Liver (tissue), 9 donors: ENCODE measurements around the gene SH3TC2. TPM values are rescaled to one million over a fixed set of nuclear protein-coding genes. Genes with fewer than 3 reads are reported as not detected.

Experiments
- DNase-seq: peaks from one replicate; pipeline ENCODE4 v3.0.0-alpha.2; 2017; ENCODE audit warnings: low spot score
- H3K27ac ChIP-seq, 2 donors: one replicate each; pipeline ENCODE4 v1.7.0; 2013; ENCODE audit warnings: inconsistent platforms in 2 of 2, low read length in 2 of 2, control low read depth in 1 of 2, low read depth in 1 of 2, mild to moderate bottlenecking in 1 of 2
- H3K27me3 ChIP-seq, 4 donors: one replicate each; pipeline versions ENCODE4 v1.6.1 to v1.7.0; 2013; ENCODE audit warnings: low read length in 3 of 4, inconsistent platforms in 1 of 4, mild to moderate bottlenecking in 1 of 4, moderate library complexity in 1 of 4; ENCODE audit not compliant: control insufficient read depth in 4 of 4, insufficient read depth in 4 of 4
- H3K36me3 ChIP-seq, 4 donors: one replicate each; pipeline versions ENCODE4 v1.6.1 to v1.7.0; 2013; ENCODE audit warnings: low read length in 3 of 4, mild to moderate bottlenecking in 3 of 4, low read depth in 1 of 4, moderate library complexity in 1 of 4; ENCODE audit not compliant: control insufficient read depth in 4 of 4, insufficient read depth in 3 of 4
- H3K4me1 ChIP-seq, 4 donors: one replicate each; pipeline versions ENCODE4 v1.6.1 to v1.7.0; 2013; ENCODE audit warnings: low read length in 3 of 4, mild to moderate bottlenecking in 3 of 4, moderate library complexity in 1 of 4; ENCODE audit not compliant: control insufficient read depth in 4 of 4, insufficient read depth in 4 of 4
- H3K4me3 ChIP-seq, 3 donors: one replicate each; pipeline versions ENCODE4 v1.6.1 to v1.7.0; 2013; ENCODE audit warnings: low read length in 3 of 3, control low read depth in 1 of 3, low read depth in 1 of 3, mild to moderate bottlenecking in 1 of 3
- H3K9ac ChIP-seq, 2 donors: one replicate each; pipeline ENCODE4 v1.7.0; 2013; ENCODE audit warnings: low read length in 2 of 2, mild to moderate bottlenecking in 2 of 2, moderate library complexity in 2 of 2, control low read depth in 1 of 2, low read depth in 1 of 2
- H3K9me3 ChIP-seq, 4 donors: one replicate each; pipeline versions ENCODE4 v1.6.1 to v1.7.0; 2013; ENCODE audit warnings: low read length in 3 of 4; ENCODE audit not compliant: control insufficient read depth in 4 of 4
- EGR1 ChIP-seq, 2 donors: IDR thresholded peaks; 2 replicates each; pipeline ENCODE4 v1.6.1; 2016 to 2018; ENCODE audit warnings: antibody characterized with exemption in 2 of 2, low read depth in 2 of 2
- FOXA1 ChIP-seq: IDR thresholded peaks from 2 replicates; pipeline ENCODE4 v1.6.1; 2016; ENCODE audit warnings: antibody characterized with exemption
- FOXA2 ChIP-seq: IDR thresholded peaks from 2 replicates; pipeline ENCODE4 v1.6.1; 2016; ENCODE audit warnings: antibody characterized with exemption
- GABPA ChIP-seq, 2 donors: IDR thresholded peaks in 1 of 2; conservative IDR thresholded peaks in 1 of 2; 2 replicates each; pipeline ENCODE4 v1.6.1; 2016; ENCODE audit warnings: antibody characterized with exemption in 2 of 2, mild to moderate bottlenecking in 1 of 2, moderate library complexity in 1 of 2
- HNF4A ChIP-seq, 2 donors: conservative IDR thresholded peaks; 2 replicates each; pipeline ENCODE4 v1.6.1; 2016; ENCODE audit warnings: antibody characterized with exemption in 2 of 2, mild to moderate bottlenecking in 2 of 2
- HNF4G ChIP-seq: IDR thresholded peaks from 2 replicates; pipeline ENCODE4 v1.6.1; 2016; ENCODE audit warnings: antibody characterized with exemption
- NR2F2 ChIP-seq: IDR thresholded peaks from 2 replicates; pipeline ENCODE4 v1.6.1; 2016; ENCODE audit warnings: antibody characterized with exemption
- RAD21 ChIP-seq, 2 donors: IDR thresholded peaks; 2 replicates each; pipeline ENCODE4 v1.6.1; 2016; ENCODE audit warnings: antibody characterized with exemption in 2 of 2, mild to moderate bottlenecking in 2 of 2
- RXRA ChIP-seq, 2 donors: IDR thresholded peaks; 2 replicates each; pipeline ENCODE4 v1.6.1; 2017 to 2018; ENCODE audit warnings: antibody characterized with exemption in 2 of 2, mild to moderate bottlenecking in 1 of 2
- SP1 ChIP-seq: IDR thresholded peaks from 2 replicates; pipeline ENCODE4 v1.6.1; 2018; ENCODE audit warnings: antibody characterized with exemption, mild to moderate bottlenecking
- TAF1 ChIP-seq: conservative IDR thresholded peaks from 2 replicates; pipeline ENCODE4 v1.6.1; 2016; ENCODE audit warnings: antibody characterized with exemption, mild to moderate bottlenecking
- YY1 ChIP-seq: IDR thresholded peaks from 2 replicates; pipeline ENCODE4 v1.6.1; 2016; ENCODE audit warnings: antibody characterized with exemption, mild to moderate bottlenecking
- WGBS: extraction: QIAGEN DNeasy Blood & Tissue Kit; methylation state at CpG from one replicate; pipeline ENCODE4 v1.1.7; 2013; 5-methylcytosine and 5-hydroxymethylcytosine counted together
- polyA plus RNA-seq, 2 donors: library from polyadenylated mRNA; stranded (reverse) in 1 of 2; unstranded in 1 of 2; fragments of 200-250 nt in 1 of 2; fragments of >200 nt in 1 of 2; fragmentation: Nextera tagmentation in 1 of 2; extraction: Ambion mirVana in 1 of 2; gene quantifications; one replicate each; pipeline versions ENCODE4 v1.2.1 to v1.2.3, GENCODE V29; 2013 to 2015
- total RNA-seq, 2 donors: library from RNA; depleted of rRNA; stranded (reverse); fragments of >200 nt; gene quantifications; one replicate each; pipeline ENCODE4 v1.2.3, GENCODE V29; 2014
- TF ChIP-seq, protein P1 (sequence below): IDR thresholded peaks from 2 replicates; pipeline ENCODE4 v1.6.1; 2016; ENCODE audit warnings: antibody characterized with exemption, mild to moderate bottlenecking
- TF ChIP-seq, protein P2 (sequence below): IDR thresholded peaks from 2 replicates; pipeline ENCODE4 v1.6.1; 2016; ENCODE audit warnings: antibody characterized with exemption
- TF ChIP-seq, protein P3 (sequence below): IDR thresholded peaks from 2 replicates; pipeline ENCODE4 v1.6.1; 2016; ENCODE audit warnings: antibody characterized with exemption
- TF ChIP-seq, protein P4 (sequence below): IDR thresholded peaks from 2 replicates; pipeline ENCODE4 v1.6.1; 2016; ENCODE audit warnings: antibody characterized with exemption
- TF ChIP-seq, protein P5 (sequence below): fragments of 150-350 bp; IDR thresholded peaks from 2 replicates; pipeline ENCODE4 v1.5.1; 2017; ENCODE audit warnings: improper control_type of control experiment, low read depth, low read length; ENCODE audit not compliant: missing input control
- donor health status: healthy.
- donor health status: healthy.
- donor health status: healthy.
- donor health status: healthy.
- donor health status: healthy.

The SH3TC2 gene
- total and polyA plus RNA-seq, 4 donors = 0.31 to 6.2 (median 0.57) TPM

DNA sequence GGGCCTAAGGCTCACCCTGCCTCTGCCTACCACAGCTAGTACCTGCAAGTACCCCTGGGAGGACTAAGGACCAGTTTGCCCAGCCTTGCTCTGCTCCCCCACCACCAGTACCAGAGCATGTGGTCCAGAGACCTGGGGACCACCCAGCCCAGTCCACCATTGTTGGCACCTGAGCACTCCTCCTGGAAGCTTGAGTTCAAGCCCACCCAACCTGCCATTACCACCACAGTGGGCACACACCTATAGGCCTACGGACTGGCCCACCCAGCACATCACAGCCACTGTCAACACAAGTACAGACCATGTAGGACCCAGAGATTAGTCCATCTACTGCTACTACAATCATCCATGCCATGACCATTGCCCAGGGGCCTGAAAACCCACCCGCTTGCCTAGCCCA is 30.8 kb upstream of the SH3TC2 start:
- TF ChIP-seq YY1 = no peak
- no peak for TF ChIP-seq TAF1
- TF ChIP-seq, protein P1, sequence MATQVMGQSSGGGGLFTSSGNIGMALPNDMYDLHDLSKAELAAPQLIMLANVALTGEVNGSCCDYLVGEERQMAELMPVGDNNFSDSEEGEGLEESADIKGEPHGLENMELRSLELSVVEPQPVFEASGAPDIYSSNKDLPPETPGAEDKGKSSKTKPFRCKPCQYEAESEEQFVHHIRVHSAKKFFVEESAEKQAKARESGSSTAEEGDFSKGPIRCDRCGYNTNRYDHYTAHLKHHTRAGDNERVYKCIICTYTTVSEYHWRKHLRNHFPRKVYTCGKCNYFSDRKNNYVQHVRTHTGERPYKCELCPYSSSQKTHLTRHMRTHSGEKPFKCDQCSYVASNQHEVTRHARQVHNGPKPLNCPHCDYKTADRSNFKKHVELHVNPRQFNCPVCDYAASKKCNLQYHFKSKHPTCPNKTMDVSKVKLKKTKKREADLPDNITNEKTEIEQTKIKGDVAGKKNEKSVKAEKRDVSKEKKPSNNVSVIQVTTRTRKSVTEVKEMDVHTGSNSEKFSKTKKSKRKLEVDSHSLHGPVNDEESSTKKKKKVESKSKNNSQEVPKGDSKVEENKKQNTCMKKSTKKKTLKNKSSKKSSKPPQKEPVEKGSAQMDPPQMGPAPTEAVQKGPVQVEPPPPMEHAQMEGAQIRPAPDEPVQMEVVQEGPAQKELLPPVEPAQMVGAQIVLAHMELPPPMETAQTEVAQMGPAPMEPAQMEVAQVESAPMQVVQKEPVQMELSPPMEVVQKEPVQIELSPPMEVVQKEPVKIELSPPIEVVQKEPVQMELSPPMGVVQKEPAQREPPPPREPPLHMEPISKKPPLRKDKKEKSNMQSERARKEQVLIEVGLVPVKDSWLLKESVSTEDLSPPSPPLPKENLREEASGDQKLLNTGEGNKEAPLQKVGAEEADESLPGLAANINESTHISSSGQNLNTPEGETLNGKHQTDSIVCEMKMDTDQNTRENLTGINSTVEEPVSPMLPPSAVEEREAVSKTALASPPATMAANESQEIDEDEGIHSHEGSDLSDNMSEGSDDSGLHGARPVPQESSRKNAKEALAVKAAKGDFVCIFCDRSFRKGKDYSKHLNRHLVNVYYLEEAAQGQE = no peak
- TF ChIP-seq GABPA (IDR thresholded peaks at IDR 0.05 in 1 of 2, conservative IDR thresholded peaks at IDR 0.05 in 1 of 2) = no peak
- TF ChIP-seq NR2F2 = no peak
- TF ChIP-seq HNF4G = no peak
- no peak for TF ChIP-seq FOXA2
- TF ChIP-seq HNF4A (conservative IDR thresholded peaks at IDR 0.05) = no peak
- TF ChIP-seq FOXA1 = no peak
- Histone ChIP-seq H3K36me3 (no peaks in the 10 kb centered on the region), H3K4me1 (no peaks in the 10 kb centered on the region), H3K9me3 (peaks cover 0 to 3% (median 0%) of the 10 kb centered on the region in 4 donors), H3K27ac (no peak overlapping the region), H3K27me3 (no peaks in the 10 kb centered on the region), H3K9ac (no peak overlapping the region), H3K4me3 (no peak overlapping the region)
- 49% methylated on average over 2 of the region's 2 CpGs for WGBS
- DNase-seq = no peak

DNA sequence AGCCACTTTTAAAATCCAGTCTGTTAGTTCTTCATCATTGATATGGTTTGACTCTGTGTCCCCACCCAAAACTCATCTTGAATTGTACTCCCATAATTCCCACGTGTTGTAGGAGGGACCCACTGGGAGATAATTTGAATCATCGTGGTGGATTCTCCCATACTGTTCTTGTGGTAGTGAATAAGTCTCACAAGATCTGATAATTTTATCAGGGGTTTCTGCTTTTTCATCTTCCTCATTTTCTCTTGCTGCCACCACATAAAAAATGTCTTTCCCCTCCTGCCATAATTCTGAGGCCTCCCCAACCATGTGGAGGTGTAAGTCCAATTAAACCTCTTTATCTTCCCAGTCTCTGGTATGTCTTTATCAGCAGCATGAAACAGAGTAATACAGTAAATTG is 26.9 kb upstream of the SH3TC2 start:
- Histone ChIP-seq H3K9me3 (no peaks in the 10 kb centered on the region), H3K27ac (no peak overlapping the region), H3K27me3 (no peaks in the 10 kb centered on the region), H3K4me1 (no peaks in the 10 kb centered on the region), H3K36me3 (no peaks in the 10 kb centered on the region), H3K9ac (no peak overlapping the region), H3K4me3 (no peak overlapping the region)
- WGBS = 66% methylated on average over 2 of the region's 2 CpGs
- no peak for DNase-seq
- TF ChIP-seq NR2F2 = no peak
- TF ChIP-seq, protein P2, sequence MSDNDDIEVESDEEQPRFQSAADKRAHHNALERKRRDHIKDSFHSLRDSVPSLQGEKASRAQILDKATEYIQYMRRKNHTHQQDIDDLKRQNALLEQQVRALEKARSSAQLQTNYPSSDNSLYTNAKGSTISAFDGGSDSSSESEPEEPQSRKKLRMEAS = no peak
- TF ChIP-seq FOXA2 = no peak
- TF ChIP-seq EGR1 (IDR thresholded peaks at IDR 0.05; ENCODE audit: low read depth in 2 of 2) = no peak
- TF ChIP-seq FOXA1 = no peak
- TF ChIP-seq, protein P3, sequence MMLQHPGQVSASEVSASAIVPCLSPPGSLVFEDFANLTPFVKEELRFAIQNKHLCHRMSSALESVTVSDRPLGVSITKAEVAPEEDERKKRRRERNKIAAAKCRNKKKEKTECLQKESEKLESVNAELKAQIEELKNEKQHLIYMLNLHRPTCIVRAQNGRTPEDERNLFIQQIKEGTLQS = no peak
- TF ChIP-seq SP1 = no peak
- TF ChIP-seq YY1 = no peak
- no peak for TF ChIP-seq HNF4G
- TF ChIP-seq, protein P4, sequence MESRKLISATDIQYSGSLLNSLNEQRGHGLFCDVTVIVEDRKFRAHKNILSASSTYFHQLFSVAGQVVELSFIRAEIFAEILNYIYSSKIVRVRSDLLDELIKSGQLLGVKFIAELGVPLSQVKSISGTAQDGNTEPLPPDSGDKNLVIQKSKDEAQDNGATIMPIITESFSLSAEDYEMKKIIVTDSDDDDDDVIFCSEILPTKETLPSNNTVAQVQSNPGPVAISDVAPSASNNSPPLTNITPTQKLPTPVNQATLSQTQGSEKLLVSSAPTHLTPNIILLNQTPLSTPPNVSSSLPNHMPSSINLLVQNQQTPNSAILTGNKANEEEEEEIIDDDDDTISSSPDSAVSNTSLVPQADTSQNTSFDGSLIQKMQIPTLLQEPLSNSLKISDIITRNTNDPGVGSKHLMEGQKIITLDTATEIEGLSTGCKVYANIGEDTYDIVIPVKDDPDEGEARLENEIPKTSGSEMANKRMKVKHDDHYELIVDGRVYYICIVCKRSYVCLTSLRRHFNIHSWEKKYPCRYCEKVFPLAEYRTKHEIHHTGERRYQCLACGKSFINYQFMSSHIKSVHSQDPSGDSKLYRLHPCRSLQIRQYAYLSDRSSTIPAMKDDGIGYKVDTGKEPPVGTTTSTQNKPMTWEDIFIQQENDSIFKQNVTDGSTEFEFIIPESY = no peak
- no peak for TF ChIP-seq TAF1
- TF ChIP-seq, protein P5, sequence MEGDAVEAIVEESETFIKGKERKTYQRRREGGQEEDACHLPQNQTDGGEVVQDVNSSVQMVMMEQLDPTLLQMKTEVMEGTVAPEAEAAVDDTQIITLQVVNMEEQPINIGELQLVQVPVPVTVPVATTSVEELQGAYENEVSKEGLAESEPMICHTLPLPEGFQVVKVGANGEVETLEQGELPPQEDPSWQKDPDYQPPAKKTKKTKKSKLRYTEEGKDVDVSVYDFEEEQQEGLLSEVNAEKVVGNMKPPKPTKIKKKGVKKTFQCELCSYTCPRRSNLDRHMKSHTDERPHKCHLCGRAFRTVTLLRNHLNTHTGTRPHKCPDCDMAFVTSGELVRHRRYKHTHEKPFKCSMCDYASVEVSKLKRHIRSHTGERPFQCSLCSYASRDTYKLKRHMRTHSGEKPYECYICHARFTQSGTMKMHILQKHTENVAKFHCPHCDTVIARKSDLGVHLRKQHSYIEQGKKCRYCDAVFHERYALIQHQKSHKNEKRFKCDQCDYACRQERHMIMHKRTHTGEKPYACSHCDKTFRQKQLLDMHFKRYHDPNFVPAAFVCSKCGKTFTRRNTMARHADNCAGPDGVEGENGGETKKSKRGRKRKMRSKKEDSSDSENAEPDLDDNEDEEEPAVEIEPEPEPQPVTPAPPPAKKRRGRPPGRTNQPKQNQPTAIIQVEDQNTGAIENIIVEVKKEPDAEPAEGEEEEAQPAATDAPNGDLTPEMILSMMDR = no peak
- TF ChIP-seq GABPA (IDR thresholded peaks at IDR 0.05 in 1 of 2, conservative IDR thresholded peaks at IDR 0.05 in 1 of 2) = no peak
- TF ChIP-seq RXRA (IDR thresholded peaks at IDR 0.05) = no peak
- TF ChIP-seq HNF4A (conservative IDR thresholded peaks at IDR 0.05) = no peak
- TF ChIP-seq RAD21 (IDR thresholded peaks at IDR 0.05) = no peak
- TF ChIP-seq, protein P1 = no peak
